ENCODE measurements around the gene RAD51B.
"Not testable (repeated sequence)": the region's sequence is repeated elsewhere in the genome, so short reads cannot be mapped to it uniquely, and the experiment has no call there.

RAD51B gene

GRCh38 chr14:68285421-68286179, 466.0 kb downstream of the RAD51B start:
- no peak for DNase-seq

- no peak for DNase-seq
Observed at GRCh38 chr14:68286667-68287066, 467.1 kb downstream of the RAD51B start.

GRCh38 chr14:68289452-68289851, 469.9 kb downstream of the RAD51B start:
- not testable (repeated sequence) for DNase-seq

- DNase-seq, result peak; percentile 43
Observed at GRCh38 chr14:68291820-68292219, 472.2 kb downstream of the RAD51B start.

GRCh38 chr14:68292441-68293215, 473.0 kb downstream of the RAD51B start:
- no peak for DNase-seq

- no peak for DNase-seq
Observed at GRCh38 chr14:68293404-68293803, 473.8 kb downstream of the RAD51B start.

GRCh38 chr14:68295316-68295816, 475.8 kb downstream of the RAD51B start:
- DNase-seq, result peak; percentile 56

- no peak for DNase-seq
Observed at GRCh38 chr14:68297039-68297438, 477.5 kb downstream of the RAD51B start.

GRCh38 chr14:68297876-68298468, 478.4 kb downstream of the RAD51B start:
- DNase-seq, result no peak

- no peak for DNase-seq
Observed at GRCh38 chr14:68300608-68301007, 481.0 kb downstream of the RAD51B start.

GRCh38 chr14:68301219-68301618, 481.6 kb downstream of the RAD51B start:
- no peak for DNase-seq

- DNase-seq, result not testable (repeated sequence)
Observed at GRCh38 chr14:68302938-68303337, 483.4 kb downstream of the RAD51B start.

GRCh38 chr14:68305738-68306137, 486.2 kb downstream of the RAD51B start:
- no peak for DNase-seq

GRCh38 chr14:68306265-68306933, 486.8 kb downstream of the RAD51B start:
- DNase-seq, result no peak

- peak; percentile 80 for DNase-seq
Observed at GRCh38 chr14:68306934-68307789, 487.6 kb downstream of the RAD51B start.

- no peak for DNase-seq
Observed at GRCh38 chr14:68307790-68308168, 488.2 kb downstream of the RAD51B start.

GRCh38 chr14:68308726-68309520, 489.3 kb downstream of the RAD51B start:
- DNase-seq, result no peak

GRCh38 chr14:68309616-68310015, 490.0 kb downstream of the RAD51B start:
- no peak for DNase-seq

GRCh38 chr14:68312300-68312699, 492.7 kb downstream of the RAD51B start:
- DNase-seq, result no peak

GRCh38 chr14:68312884-68313610, 493.5 kb downstream of the RAD51B start:
- DNase-seq, result no peak

- no peak for DNase-seq
Observed at GRCh38 chr14:68314642-68315041, 495.1 kb downstream of the RAD51B start.

Data from NCI-H510A (cell line).